Psoas muscle (tissue), 8 donors: ENCODE measurements around the gene KLHL17. TPM values are rescaled to one million over a fixed set of nuclear protein-coding genes. Genes with fewer than 3 reads are reported as not detected.

ENCODE experiments used
- ATAC-seq, 4 donors: fragments of 200-7000 bp; cut with Tn5 transposase; one replicate each; pipeline ENCODE4 v1.9.1; 2020; ENCODE audit warnings: moderate library complexity in 3 of 4, mild to moderate bottlenecking in 2 of 4
- DNase-seq, 2 donors: peaks; one replicate each; pipeline ENCODE4 v3.0.0-alpha.2; 2020
- H3K27ac ChIP-seq: fragments of 200-600 bp; one replicate; pipeline ENCODE4 v1.8.0; 2022
- H3K27me3 ChIP-seq, 3 donors: fragments of 200-600 bp in 1 of 3; one replicate each; pipeline versions ENCODE4 v1.6.1 to v1.8.0; 2013 to 2022; ENCODE audit warnings: low read length in 2 of 3, mild to moderate bottlenecking in 2 of 3, moderate library complexity in 1 of 3; ENCODE audit not compliant: insufficient read depth in 3 of 3
- H3K36me3 ChIP-seq, 2 donors: fragments of 200-600 bp in 1 of 2; one replicate each; pipeline versions ENCODE4 v1.6.1 to v1.8.0; 2013 to 2022; ENCODE audit warnings: low read depth in 1 of 2, mild to moderate bottlenecking in 1 of 2, moderate library complexity in 1 of 2; ENCODE audit not compliant: insufficient read depth in 1 of 2
- H3K4me1 ChIP-seq: fragments of 200-600 bp; one replicate; pipeline ENCODE4 v1.8.0; 2022
- H3K4me3 ChIP-seq: fragments of 200-600 bp; one replicate; pipeline ENCODE4 v1.8.0; 2022; ENCODE audit warnings: mild to moderate bottlenecking
- H3K9me3 ChIP-seq: fragments of 200-600 bp; one replicate; pipeline ENCODE4 v1.8.0; 2022
- WGBS, 3 donors: extraction: QIAGEN DNeasy Blood & Tissue Kit; methylation state at CpG; one replicate each; pipeline versions ENCODE4 v1.1.6 to v1.1.7; 2013; 5-methylcytosine and 5-hydroxymethylcytosine counted together
- intact Hi-C, 2 donors: fragments of 100-400 bp; cut with DNase I; formaldehyde crosslinking; loops; one replicate each; pipeline versions ENCODE4 v1.11.0 to v1.14.2; 2022
- polyA plus RNA-seq, 3 donors: library from polyadenylated mRNA; stranded (reverse); fragments of 200-250 nt; gene quantifications; one replicate each; pipeline ENCODE4 v1.2.3, GENCODE V29; 2013
- total RNA-seq, 4 donors: library from RNA; stranded (reverse); fragmentation: NEBNext Ultra II Directional in 2 of 4; extraction: Animal tissue kit (Norgen Biotek cat#: 25700) in 2 of 4; gene quantifications; one replicate each; pipeline versions ENCODE4 v1.2.1 to v1.2.4, GENCODE V29; 2021 to 2023
- TF ChIP-seq, protein P1 (sequence below): fragments of 200-600 bp; IDR thresholded peaks from one replicate; pipeline ENCODE4 v1.8.0; 2022; ENCODE audit warnings: antibody characterized with exemption
- donor health status: healthy with polysubstance abuse.
- donor health status: DM: no; HTN: no; CAD: no; lungs with moderate emphysema.
- donor health status: Bipolar disorder and iron deficiency.
- donor health status: healthy.
- donor health status: DM: yes; HTN: yes; CAD: no.
- donor health status: DM: no; HTN: no; CAD: no.
- donor health status: DM: no; HTN: no; CAD: no.
- donor health status: DM: yes; HTN: yes; CAD: no.

The KLHL17 gene
- total and polyA plus RNA-seq, 7 donors = 2.1 to 5.5 (median 3.4) TPM

DNA sequence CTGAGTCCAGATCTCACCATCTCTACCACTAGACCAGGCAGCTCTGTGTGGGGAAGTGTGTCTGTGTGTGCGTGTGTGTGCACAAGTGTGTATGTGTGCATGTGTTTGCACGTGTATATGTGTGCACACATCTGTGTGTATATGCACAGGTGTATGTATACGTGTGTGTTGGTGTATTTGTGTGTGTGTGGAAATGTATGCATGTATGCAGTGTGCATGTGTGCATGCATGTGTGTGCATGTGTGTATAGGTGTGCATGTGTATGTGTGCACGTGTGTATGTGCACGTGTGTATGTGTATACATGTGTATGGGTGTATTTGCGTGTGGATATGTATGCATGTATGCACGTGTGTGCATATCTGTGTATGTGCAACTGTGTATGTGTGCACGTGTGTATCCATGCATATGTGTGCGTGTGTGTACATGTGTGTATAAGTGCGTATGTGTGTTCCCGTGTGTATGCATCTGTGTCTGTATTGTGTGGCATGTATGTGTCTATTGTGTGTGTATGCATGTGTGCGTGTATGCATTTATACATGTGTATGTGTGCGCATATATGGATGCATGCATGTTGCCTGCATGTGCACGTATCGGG is 9.0 kb downstream of the KLHL17 start:
- Histone ChIP-seq H3K27ac (no peak overlapping the region), H3K27me3 (peaks cover 0 to 41% (median 5%) of the 10 kb centered on the region in 3 donors), H3K36me3 (no peaks in the 10 kb centered on the region), H3K4me3 (no peak overlapping the region), H3K4me1 (peaks cover 16% of the 10 kb centered on the region), H3K9me3 (no peaks in the 10 kb centered on the region)
- DNase-seq = no peak
- ATAC-seq = no peak
- WGBS, 3 donors = 77 to 84% (median 79%) methylated on average over 15 of the region's 15 CpGs
- intact Hi-C loops = no loop called here
- TF ChIP-seq, protein P1, sequence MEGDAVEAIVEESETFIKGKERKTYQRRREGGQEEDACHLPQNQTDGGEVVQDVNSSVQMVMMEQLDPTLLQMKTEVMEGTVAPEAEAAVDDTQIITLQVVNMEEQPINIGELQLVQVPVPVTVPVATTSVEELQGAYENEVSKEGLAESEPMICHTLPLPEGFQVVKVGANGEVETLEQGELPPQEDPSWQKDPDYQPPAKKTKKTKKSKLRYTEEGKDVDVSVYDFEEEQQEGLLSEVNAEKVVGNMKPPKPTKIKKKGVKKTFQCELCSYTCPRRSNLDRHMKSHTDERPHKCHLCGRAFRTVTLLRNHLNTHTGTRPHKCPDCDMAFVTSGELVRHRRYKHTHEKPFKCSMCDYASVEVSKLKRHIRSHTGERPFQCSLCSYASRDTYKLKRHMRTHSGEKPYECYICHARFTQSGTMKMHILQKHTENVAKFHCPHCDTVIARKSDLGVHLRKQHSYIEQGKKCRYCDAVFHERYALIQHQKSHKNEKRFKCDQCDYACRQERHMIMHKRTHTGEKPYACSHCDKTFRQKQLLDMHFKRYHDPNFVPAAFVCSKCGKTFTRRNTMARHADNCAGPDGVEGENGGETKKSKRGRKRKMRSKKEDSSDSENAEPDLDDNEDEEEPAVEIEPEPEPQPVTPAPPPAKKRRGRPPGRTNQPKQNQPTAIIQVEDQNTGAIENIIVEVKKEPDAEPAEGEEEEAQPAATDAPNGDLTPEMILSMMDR = no peak

DNA sequence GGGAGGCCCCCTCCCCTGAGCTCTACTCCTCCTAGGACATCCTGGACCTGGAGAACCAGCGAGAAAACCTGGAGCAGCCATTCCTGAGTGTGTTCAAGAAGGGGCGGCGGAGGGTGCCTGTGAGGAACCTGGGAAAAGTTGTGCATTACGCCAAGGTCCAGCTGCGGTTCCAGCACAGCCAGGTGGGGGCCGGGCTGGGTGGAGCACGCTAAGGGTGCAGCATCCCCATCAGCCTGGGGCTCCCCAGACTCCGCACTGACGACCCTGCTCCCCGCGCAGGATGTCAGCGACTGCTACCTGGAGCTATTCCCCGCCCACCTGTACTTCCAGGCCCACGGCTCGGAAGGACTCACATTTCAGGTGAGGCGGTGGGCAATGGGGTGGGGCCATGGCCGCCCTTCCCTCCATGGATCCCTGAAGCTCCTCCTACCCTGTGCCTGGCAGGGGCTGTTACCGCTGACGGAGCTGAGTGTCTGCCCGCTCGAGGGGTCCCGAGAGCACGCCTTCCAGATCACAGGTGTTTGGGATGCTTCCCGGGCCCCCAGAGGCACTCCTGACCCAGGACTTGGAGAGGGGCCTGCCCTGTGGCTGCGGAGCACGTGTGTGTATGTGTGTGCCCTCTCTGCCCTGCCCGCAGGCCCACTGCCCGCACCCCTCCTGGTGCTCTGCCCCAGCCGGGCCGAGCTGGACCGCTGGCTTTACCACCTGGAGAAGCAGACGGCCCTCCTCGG is 10.0 kb downstream of the KLHL17 start:
- ATAC-seq (no peak), DNase-seq (peak in 1 of 2 donors; percentile 12)
- TF ChIP-seq, protein P1 = no peak
- Histone ChIP-seq H3K27me3 (peaks cover 0 to 41% (median 5%) of the 10 kb centered on the region in 3 donors), H3K9me3 (no peaks in the 10 kb centered on the region), H3K4me1 (peaks cover 16% of the 10 kb centered on the region), H3K36me3 (no peaks in the 10 kb centered on the region), H3K27ac (no peak overlapping the region), H3K4me3 (no peak overlapping the region)
- intact Hi-C loops = no loop called here
- WGBS, 3 donors = 11 to 14% (median 11%) methylated on average over 29 to 33 of the region's 33 CpGs

DNA sequence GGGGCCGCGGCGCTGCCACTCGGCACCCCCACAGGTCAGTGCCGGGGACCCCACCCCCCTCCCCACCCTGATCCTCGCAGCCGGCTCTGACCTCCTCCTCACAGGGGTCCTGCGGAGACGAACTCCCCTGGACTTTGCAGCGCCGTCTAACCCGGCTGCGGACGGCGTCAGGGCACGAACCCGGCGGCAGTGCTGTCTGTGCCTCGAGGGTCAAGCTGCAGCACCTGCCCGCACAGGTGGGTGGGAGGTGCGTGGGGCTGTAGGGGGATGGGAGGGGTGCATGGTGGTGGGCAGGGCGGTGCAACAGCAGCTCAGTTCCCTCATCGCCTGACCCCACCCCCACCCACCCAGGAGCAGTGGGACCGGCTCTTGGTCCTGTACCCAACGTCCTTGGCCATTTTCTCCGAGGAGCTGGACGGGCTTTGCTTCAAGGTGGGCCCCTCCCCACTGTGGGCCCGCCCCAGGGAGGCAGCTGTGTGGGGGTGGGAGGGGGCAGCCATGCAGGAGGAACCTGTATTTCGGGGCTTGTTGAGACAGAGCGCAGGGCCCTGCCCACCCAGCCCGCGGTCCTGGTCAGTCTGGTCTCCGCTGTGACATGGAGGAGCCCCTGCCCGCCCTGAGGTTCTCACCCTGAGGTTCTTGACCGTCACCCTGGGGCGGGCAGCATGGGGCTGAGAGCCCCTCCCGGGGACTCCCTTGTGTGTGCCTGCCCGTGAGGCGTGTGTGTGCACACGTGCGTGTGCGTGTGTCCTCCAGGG is 10.8 kb downstream of the KLHL17 start:
- TF ChIP-seq, protein P1 = no peak
- peaks cover 12% of the 10 kb centered on the region for H3K4me1 ChIP-seq
- H3K4me3 ChIP-seq = no peak overlapping the region
- no peaks in the 10 kb centered on the region for H3K36me3 ChIP-seq
- H3K27me3 ChIP-seq = peaks cover 0 to 37% (median 5%) of the 10 kb centered on the region in 3 donors
- intact Hi-C loops = no loop called here
- WGBS, 3 donors = 28 to 32% (median 31%) methylated on average over 35 to 42 of the region's 42 CpGs
- ATAC-seq = peak in 2 of 4 donors; percentile 0 to 1
- no peak overlapping the region for H3K27ac ChIP-seq
- no peaks in the 10 kb centered on the region for H3K9me3 ChIP-seq
- no peak for DNase-seq

DNA sequence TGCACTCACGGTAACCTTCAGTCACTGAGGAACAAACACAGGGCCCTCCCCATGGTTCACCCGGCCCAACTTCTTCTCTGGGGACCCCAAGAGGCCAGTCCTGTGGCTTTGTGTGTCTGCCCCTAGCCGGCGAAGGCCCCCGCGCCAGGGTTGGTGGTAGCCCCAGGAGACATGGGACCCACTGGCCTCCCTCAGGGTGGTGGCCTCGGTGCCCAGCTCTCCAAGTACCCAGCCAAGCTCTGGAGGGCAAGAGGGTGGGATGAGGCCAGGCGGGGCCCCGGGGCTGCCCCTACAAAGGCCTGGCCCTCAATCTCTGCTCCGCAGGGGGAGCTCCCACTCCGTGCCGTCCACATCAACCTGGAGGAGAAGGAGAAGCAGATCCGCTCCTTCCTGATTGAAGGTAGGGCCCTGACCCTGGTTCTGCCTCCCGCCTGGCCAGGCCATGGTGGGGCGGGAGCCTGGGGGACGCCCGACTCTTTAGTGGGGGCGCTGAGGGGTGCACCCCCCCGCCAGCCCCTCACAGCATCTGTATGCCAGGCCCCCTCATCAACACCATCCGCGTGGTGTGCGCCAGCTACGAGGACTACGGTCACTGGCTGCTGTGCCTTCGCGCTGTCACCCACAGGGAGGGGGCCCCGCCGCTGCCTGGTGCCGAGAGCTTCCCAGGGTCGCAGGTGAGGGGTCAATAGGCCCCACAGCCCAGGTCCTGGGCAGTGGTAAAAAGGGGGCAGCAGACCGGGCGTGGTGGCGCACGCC is 11.5 kb downstream of the KLHL17 start:
- Histone ChIP-seq H3K27ac (no peak overlapping the region), H3K4me1 (peaks cover 6% of the 10 kb centered on the region), H3K36me3 (no peaks in the 10 kb centered on the region), H3K9me3 (no peaks in the 10 kb centered on the region), H3K27me3 (peaks cover 0 to 32% (median 5%) of the 10 kb centered on the region in 3 donors), H3K4me3 (no peak overlapping the region)
- ATAC-seq = peak in 3 of 4 donors; percentile 1 to 7 (median 2)
- intact Hi-C loops = no loop called here
- no peak for DNase-seq
- TF ChIP-seq, protein P1 = no peak
- WGBS, 3 donors = 66 to 69% (median 66%) methylated on average over 32 to 34 of the region's 34 CpGs
